ENCODE data around the gene C17orf67.

- TF ChIP-seq CTCF (IDR thresholded peaks at IDR 0.05) = no peak
- TF ChIP-seq EZH2 (IDR thresholded peaks at IDR 0.05) = no peak
- no peak for TF ChIP-seq EZH2phosphoT487 (IDR thresholded peaks at IDR 0.05)
Measured at GRCh38 chr17:56801459-56802178, 32.1 kb downstream of the C17orf67 start.

Measured in neural progenitor cell (in vitro differentiated cells).